Measurements from ENCODE around the gene KCNIP4. TPM values are rescaled to one million over a fixed set of nuclear protein-coding genes. Genes with fewer than 3 reads are reported as not detected.

The KCNIP4 gene
- total and polyA plus RNA-seq, 3 donors from 2014 or later, result 0.68 TPM; not detected in 2

DNA sequence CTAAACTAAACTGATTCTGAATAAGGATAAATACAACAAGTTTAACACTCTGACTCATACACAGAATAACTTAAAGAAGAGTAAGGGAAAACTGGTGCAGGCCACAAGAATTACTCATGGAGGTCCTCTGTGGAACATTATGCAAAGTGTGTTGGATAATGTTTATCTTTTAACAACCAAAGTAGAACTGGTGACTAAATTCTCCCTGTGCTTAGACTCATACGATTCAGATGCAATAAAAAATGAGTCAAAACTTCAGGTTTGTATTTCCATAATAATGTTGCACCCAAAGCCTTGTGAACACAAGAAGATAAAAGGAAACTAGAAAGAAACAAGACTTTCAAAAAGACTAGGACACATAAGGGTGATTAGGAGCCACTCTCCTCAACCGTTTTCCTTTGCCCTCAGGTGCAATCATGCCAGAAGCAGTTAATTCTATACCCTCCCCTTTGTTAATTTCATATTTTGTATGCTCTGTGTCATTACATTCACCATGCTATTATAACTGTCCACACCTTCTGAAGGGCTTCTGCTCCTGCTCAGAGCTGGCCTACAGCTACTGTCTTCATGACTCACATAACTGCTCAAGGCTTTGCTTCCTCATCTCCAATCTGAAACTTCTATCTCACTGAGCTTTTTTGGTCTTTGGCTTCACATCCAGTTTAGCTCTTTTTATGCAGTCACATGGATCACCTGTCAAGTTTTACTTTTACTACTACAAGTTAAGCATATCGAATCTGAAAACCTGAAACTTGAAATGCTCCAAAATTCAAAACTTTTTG lies 60.2 kb downstream of the KCNIP4 start:
- intact Hi-C loops (cut with DNase I; ENCODE audit: low total_unique reads), result no loop called here
- Histone ChIP-seq H3K4me1 (no peaks in the 10 kb centered on the region), H3K27me3 (no peaks in the 10 kb centered on the region), H3K36me3 (ENCODE audit: low read depth, missing control alignments) (no peaks in the 10 kb centered on the region), H3K9me3 (no peaks in the 10 kb centered on the region), H3K27ac (no peak overlapping the region), H3K4me3 (no peak overlapping the region)
- WGBS, 2 donors, result 72 to 86% methylated on average over 3 of the region's 3 CpGs
- TF ChIP-seq POLR2A (IDR thresholded peaks at IDR 0.05), result no peak
- TF ChIP-seq, protein P1, sequence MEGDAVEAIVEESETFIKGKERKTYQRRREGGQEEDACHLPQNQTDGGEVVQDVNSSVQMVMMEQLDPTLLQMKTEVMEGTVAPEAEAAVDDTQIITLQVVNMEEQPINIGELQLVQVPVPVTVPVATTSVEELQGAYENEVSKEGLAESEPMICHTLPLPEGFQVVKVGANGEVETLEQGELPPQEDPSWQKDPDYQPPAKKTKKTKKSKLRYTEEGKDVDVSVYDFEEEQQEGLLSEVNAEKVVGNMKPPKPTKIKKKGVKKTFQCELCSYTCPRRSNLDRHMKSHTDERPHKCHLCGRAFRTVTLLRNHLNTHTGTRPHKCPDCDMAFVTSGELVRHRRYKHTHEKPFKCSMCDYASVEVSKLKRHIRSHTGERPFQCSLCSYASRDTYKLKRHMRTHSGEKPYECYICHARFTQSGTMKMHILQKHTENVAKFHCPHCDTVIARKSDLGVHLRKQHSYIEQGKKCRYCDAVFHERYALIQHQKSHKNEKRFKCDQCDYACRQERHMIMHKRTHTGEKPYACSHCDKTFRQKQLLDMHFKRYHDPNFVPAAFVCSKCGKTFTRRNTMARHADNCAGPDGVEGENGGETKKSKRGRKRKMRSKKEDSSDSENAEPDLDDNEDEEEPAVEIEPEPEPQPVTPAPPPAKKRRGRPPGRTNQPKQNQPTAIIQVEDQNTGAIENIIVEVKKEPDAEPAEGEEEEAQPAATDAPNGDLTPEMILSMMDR (IDR thresholded peaks at IDR 0.05), result no peak
- DNase-seq, result no peak

DNA sequence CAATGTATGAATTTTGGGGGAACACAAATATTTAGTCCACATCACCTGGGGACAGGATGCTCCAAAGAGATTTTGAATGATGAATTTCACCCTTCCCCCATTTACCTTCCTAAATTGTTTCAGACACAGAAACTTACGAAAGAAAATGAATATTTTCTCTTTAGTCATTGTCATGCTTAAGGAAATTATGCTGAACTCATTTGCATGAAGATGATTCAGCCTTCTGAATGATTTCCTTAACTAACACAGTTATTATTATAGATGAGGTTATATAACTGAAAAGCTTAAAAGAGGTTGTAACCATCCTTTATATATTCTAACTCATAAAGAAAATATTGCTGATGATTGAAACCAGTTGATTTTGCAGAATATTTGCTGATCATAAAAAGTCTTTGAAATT lies 61.1 kb downstream of the KCNIP4 start:
- no peak for TF ChIP-seq POLR2A (IDR thresholded peaks at IDR 0.05)
- TF ChIP-seq, protein P1 (IDR thresholded peaks at IDR 0.05), result no peak
- Histone ChIP-seq H3K36me3 (ENCODE audit: low read depth, missing control alignments) (no peaks in the 10 kb centered on the region), H3K9me3 (no peaks in the 10 kb centered on the region), H3K4me3 (no peak overlapping the region), H3K27me3 (no peaks in the 10 kb centered on the region), H3K27ac (no peak overlapping the region), H3K4me1 (no peaks in the 10 kb centered on the region)
- WGBS, 2 donors, result 88 to 93% methylated on average over 1 of the region's 1 CpG
- intact Hi-C loops (cut with DNase I; ENCODE audit: low total_unique reads), result no loop called here
- no peak for DNase-seq

DNA sequence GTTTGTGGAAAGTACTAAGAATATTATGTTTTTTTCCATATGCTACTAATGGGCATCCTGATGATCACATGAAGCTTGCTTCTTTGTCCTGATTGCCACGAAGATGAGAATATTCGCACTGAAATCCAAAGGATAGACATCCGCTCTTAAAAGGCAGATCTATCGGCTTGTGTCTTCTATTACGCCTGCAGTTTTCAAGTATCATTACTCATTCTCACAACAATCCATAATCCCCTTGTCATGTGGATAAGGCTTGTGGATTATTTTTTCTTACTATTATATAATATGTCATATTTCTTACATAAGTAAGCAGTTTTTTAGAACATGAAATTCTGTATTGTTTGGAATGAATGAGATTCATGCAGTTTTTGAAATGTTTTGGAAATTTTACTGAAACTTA lies 62.8 kb downstream of the KCNIP4 start:
- intact Hi-C loops (cut with DNase I; ENCODE audit: low total_unique reads), result no loop called here
- no peaks in the 10 kb centered on the region for H3K4me1 ChIP-seq
- no peaks in the 10 kb centered on the region for H3K27me3 ChIP-seq
- H3K4me3 ChIP-seq, result no peak overlapping the region
- TF ChIP-seq, protein P1 (IDR thresholded peaks at IDR 0.05), result no peak
- no peak for TF ChIP-seq POLR2A (IDR thresholded peaks at IDR 0.05)
- WGBS, 2 donors, result 78 to 82% methylated on average over 5 of the region's 5 CpGs
- no peaks in the 10 kb centered on the region for H3K36me3 ChIP-seq (ENCODE audit: low read depth, missing control alignments)
- no peaks in the 10 kb centered on the region for H3K9me3 ChIP-seq
- no peak overlapping the region for H3K27ac ChIP-seq
- DNase-seq, result no peak

DNA sequence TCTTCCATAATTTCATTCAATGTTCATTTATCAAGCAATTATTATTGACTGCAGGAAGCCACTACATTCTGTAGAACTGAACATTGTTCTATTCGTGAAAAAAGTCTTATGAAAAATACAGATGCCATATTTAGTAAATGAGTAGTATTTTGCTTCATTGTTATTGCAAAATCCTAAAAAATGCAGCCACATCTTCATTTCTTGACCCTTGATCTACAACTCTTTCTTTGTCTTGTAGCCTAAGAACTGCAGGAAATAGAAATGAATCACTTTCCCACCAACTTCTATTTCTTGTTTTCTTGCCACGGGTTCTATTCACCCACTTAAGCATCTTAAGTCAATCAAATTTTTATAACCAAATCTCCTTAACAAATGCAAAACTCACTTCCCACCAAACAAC lies 63.3 kb downstream of the KCNIP4 start:
- Histone ChIP-seq H3K27ac (no peak overlapping the region), H3K4me3 (no peak overlapping the region), H3K36me3 (ENCODE audit: low read depth, missing control alignments) (no peaks in the 10 kb centered on the region), H3K9me3 (no peaks in the 10 kb centered on the region), H3K27me3 (no peaks in the 10 kb centered on the region), H3K4me1 (no peaks in the 10 kb centered on the region)
- intact Hi-C loops (cut with DNase I; ENCODE audit: low total_unique reads), result no loop called here
- TF ChIP-seq POLR2A (IDR thresholded peaks at IDR 0.05), result no peak
- TF ChIP-seq, protein P1 (IDR thresholded peaks at IDR 0.05), result no peak
- DNase-seq, result no peak
- 80 to 87% methylated on average over 2 of the region's 2 CpGs for WGBS, 2 donors

DNA sequence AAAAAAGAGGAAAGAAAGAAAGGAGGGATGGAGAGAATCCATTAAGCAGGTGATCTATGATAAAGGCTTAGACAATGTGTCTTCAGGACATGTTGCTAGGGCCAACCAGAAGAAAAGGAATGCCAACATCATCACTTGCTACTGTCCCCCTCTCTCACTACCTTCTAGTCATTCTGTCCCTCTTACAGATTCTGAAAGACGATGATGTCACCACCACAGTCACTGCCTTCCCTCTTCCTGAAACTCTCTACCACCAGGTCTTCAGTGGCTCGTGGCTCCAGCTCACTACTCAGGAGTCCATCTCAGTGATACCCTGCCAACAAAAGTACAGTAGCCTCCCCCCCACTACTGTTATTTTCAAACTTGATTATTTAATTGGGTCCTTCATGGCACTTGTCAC lies 64.0 kb downstream of the KCNIP4 start:
- no peak for DNase-seq
- Histone ChIP-seq H3K9me3 (no peaks in the 10 kb centered on the region), H3K27me3 (no peaks in the 10 kb centered on the region), H3K27ac (no peak overlapping the region), H3K4me1 (no peaks in the 10 kb centered on the region), H3K4me3 (no peak overlapping the region), H3K36me3 (ENCODE audit: low read depth, missing control alignments) (no peaks in the 10 kb centered on the region)
- WGBS, 2 donors, result 88 to 89% methylated on average over 2 of the region's 2 CpGs
- intact Hi-C loops (cut with DNase I; ENCODE audit: low total_unique reads), result no loop called here
- TF ChIP-seq POLR2A (IDR thresholded peaks at IDR 0.05), result no peak
- TF ChIP-seq, protein P1 (IDR thresholded peaks at IDR 0.05), result no peak
